HG03139 (cell line): ENCODE results near the gene CDK3.
"Not testable (repeated sequence)": the region's sequence is repeated elsewhere in the genome, so short reads cannot be mapped to it uniquely, and the experiment has no call there.

Source experiments
- ATAC-seq: cut with Tn5 transposase; IDR thresholded peaks from one replicate; pipeline ENCODE4 v1.9.1; 2021; ENCODE audit not compliant: unreplicated experiment

The CDK3 gene

DNA sequence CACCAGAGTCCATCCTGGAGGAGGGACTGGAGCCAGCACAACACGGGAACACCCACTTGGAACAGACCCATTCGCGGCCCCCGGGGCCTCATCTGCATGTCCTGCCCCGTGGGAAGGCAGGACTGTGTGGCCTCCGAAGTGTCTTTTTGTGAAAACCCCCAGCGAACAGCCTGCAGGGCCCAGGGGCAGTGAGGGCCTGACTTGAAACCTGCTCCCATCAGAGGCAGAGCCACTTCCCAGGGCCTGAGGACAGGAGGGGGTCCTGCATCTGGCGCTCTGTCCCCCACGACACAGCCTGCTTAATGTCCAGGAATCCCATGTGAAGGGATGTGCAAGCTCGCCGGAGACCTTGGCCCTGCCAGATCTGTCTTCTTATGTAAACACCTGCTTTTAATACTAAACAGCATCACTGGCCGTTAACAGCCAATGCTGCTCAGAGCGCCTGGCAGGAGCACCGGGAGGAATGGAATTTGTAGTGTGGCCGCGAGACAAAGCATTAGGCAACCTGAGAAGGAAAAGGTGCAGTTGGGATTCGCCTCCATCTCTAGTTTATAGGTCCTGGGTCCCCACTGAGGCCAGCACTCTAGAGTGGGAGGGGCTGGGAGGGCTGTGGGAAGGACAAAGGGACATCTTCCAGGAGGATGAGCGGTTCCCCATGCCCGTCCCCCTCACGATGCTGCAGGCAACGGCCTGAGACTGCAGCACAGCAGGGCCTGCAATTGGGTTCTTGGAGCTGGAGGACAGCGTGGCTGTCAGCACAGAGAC, 36.0 kb downstream of the CDK3 start:
- ATAC-seq: no peak

DNA sequence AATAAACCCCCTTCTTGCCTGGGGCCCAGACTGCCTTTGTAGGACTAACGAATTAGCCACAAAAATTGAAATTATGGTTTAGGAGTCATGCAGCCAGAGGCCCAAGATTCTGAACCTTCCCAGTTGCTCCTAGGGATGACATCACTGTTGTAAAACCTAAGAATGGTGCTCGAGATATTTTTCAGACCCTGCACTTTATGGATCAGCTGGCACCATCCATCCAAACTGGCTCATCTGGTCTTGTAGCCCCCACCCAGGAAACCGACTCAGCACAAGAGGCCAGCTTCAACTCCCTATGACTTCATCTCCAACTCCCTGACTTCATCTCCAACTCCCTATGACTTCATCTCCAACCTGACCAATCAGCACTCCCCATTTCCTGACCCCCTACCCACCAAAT, 37.4 kb downstream of the CDK3 start:
- no peak for ATAC-seq

- no peak for ATAC-seq
These were observed 38.5 kb downstream of the CDK3 start for GRCh38 chr17:76039121-76039520.

DNA sequence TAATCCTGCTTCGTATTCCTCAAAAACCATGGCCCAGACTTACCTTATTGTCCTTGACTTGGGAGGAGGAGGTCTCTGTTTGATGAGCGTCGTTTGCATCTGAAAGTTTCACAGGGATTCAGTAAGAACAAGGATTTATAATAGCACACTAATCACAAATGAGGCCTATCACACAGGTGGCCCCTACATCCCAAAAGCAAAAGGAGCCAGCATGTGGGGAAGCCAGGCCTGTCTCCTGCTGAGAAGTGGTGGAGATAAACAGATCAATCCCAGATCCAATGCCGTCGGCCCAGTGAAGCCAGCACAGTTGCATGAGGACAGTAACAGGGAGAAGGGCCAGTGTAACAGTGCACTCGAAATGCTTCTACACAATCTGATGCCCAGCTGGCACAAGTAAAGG, 39.7 kb downstream of the CDK3 start:
- no peak for ATAC-seq

DNA sequence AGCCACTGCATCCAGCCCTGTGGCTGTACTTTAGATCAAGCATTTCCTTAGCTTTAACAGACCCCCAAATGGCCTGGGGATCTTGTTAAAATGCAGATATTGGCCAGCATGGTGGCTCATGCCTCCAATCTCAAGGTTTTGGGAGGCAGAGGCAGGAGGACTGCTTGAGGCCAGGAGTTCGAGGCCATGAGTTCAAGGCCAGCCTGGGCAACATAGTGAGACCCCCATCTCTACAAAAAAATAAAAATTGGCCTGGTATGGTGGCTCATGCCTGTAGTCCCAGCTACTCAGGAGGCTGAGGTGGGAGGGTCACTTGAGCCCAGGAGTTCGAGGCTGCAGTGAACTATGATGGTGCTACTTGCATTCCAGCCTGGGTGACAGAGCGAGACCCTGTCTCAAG, 42.2 kb downstream of the CDK3 start:
- not testable (repeated sequence) for ATAC-seq

GRCh38 chr17:76044475-76045007, 43.9 kb downstream of the CDK3 start:
- not testable (repeated sequence) for ATAC-seq

GRCh38 chr17:76046064-76046463, 45.4 kb downstream of the CDK3 start:
- no peak for ATAC-seq

DNA sequence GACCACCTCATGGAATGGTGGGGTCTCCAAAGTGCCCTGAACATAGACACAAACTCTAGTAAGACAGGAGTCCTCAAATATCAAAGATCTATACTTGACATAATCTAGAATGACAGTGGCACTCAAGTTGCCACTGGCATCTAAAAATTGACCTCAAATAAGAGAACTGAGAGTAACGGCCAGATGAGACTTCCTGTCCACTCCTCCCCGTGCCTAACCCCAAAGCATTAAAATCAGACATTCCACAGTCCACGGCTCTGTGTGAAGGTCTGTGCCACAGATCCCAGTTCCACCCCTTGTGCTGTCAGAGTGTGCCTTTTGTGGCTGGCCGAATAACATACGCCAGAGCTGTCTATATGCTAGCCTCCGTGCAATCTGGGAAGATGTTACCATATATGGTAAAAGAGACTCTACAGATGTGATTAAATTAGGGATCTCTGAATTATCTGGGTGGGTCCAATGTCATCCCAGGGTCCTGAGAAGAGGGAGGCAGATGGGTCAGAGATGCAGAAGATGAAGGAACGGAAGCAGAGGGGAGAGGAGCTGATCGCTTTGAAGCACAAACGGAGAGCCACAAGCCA, 47.5 kb downstream of the CDK3 start:
- no peak for ATAC-seq

DNA sequence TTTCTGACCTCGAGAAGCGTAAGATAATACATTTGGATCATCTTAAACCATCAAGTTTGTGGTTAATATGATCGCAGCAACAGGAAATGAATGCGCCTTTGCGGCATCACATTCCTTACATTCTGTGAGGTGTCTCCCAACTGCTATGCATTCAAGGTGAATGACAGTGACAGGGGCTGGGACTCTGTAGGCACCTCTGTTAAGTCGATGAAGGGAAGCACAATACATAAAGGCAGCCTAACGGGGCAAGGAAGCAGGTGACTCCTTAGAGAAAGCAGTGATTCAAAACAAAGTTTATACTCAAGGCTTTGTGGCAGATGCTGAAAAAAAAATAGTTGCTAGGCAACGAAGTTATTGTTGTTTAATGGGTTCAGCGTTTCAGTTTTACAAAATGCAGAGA, 48.1 kb downstream of the CDK3 start:
- ATAC-seq: no peak

GRCh38 chr17:76049239-76049638, 48.6 kb downstream of the CDK3 start:
- ATAC-seq: no peak

GRCh38 chr17:76049836-76050537, 49.3 kb downstream of the CDK3 start:
- ATAC-seq: no peak

GRCh38 chr17:76050538-76051467, 50.1 kb downstream of the CDK3 start:
- no peak for ATAC-seq

DNA sequence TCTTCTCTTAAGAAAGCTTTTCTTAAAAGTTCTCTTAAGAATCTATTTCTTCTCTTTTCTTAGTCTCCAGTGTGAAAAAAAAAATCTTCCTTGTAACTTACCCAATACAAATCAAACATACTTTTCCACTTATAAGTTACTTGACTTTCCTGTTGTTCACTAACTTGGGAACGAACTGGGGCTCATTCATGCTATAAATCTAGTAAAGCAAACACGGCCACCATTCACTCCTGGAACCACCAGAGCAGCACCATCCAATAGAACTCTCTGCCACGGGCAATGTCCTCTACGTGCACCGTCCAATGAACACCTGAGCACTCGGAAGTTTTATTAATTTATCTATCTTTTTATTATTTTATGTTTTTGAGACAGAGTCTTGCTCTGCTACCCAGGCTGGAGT, 50.9 kb downstream of the CDK3 start:
- ATAC-seq: no peak

DNA sequence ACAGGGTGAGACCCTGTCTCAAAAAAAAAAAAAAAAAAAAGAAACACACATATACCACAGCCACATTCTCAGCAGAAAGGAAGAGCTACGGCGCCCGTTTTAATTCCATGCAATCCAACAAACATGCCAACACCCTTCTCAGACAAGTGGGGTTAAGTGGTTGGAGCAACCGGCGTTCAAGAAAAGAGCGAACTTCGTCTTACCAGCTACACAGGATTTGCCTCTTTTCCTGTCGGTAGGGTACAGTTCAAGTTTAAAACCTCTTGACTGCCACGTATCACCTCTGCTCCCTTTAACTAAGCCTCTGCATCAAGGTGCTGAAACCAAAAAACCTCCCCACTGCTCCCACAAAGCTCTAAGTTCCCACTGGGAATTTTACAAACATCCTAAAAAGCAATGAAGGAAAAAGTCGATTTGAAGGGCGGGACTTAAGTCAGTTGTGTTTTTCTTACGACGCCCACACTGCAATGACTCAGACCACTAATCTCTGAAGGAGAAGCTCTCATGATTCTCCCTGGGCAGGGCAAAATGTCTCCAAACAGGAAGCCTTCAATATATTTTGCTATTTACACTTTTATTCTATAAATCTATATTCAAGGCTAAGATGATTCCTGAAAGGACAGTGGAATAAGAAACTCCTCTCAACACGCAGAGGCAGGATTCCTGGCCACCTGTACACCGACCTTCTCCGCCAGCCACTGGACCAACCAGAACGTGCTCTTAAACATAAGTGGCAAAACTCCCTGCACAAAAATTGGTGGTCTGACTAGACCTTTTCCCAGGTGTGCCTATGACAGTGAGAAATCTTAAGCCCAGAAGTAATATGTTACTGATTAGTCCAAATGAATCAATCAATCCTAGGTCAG, 52.8 kb downstream of the CDK3 start:
- no peak for ATAC-seq

DNA sequence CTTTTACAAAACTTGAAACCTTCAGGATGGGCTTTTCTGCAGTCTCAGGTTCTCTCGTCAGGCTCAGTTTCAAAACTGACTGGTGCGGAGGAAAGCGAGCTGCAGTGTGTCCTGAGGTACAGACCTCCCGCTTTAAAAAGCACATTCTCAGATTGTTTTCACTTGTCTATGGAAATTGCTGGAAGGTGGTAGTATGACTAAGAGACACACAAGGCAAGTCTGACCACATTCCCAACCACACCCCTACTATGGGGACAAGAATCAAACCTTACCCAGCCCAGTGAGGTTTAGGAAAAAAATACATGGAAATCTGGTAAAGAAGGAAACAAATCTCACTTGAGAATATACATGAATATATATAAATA, 53.4 kb downstream of the CDK3 start:
- ATAC-seq: no peak
